KMS-11 (cell line): ENCODE results near the gene APOL4.

ENCODE experiments used
- H2AFZ ChIP-seq: fragments of 200-600 bp; sonication (generic); 2 replicates; pipeline ENCODE4 v1.6.1; 2016; ENCODE audit warnings: antibody characterized with exemption, mixed run types, low read depth
- H3K27ac ChIP-seq: fragments of 200-600 bp; sonication (generic); 2 replicates; pipeline ENCODE4 v1.6.1; 2016; ENCODE audit warnings: mild to moderate bottlenecking, mixed run types
- H3K27me3 ChIP-seq: fragments of 200-600 bp; sonication (generic); 2 replicates; pipeline ENCODE4 v1.6.1; 2017; ENCODE audit warnings: mild to moderate bottlenecking, low read depth, mixed run types, moderate library complexity; ENCODE audit not compliant: insufficient read depth
- H3K36me3 ChIP-seq: fragments of 200-600 bp; sonication (generic); 2 replicates; pipeline ENCODE4 v1.6.1; 2017; ENCODE audit warnings: mild to moderate bottlenecking, mixed run types; ENCODE audit not compliant: insufficient read depth
- H3K4me1 ChIP-seq: fragments of 200-600 bp; sonication (generic); 2 replicates; pipeline ENCODE4 v1.6.1; 2016; ENCODE audit warnings: mild to moderate bottlenecking, low read depth, mixed run types; ENCODE audit not compliant: poor library complexity, severe bottlenecking
- H3K4me2 ChIP-seq: fragments of 200-600 bp; sonication (generic); 2 replicates; pipeline ENCODE4 v1.7.0; 2016; ENCODE audit warnings: mild to moderate bottlenecking, mixed run types
- H3K4me3 ChIP-seq: fragments of 200-600 bp; sonication (generic); IDR thresholded peaks from 2 replicates; pipeline ENCODE4 v1.6.1; 2017; ENCODE audit warnings: low read depth, low read length, mixed read lengths; ENCODE audit not compliant: insufficient read depth
- H3K79me2 ChIP-seq: fragments of 200-600 bp; sonication (generic); 2 replicates; pipeline ENCODE4 v1.6.1; 2016; ENCODE audit warnings: low read depth, mixed run types; ENCODE audit not compliant: insufficient read depth
- H3K9ac ChIP-seq: fragments of 200-600 bp; sonication (generic); 2 replicates; pipeline ENCODE4 v1.6.1; 2016; ENCODE audit warnings: mild to moderate bottlenecking, mixed run types
- H4K20me1 ChIP-seq: fragments of 200-600 bp; sonication (generic); 2 replicates; pipeline ENCODE4 v1.6.1; 2016; ENCODE audit warnings: mild to moderate bottlenecking, mixed run types; ENCODE audit not compliant: insufficient read depth
- CTCF ChIP-seq: fragments of 200-600 bp; sonication (generic); conservative IDR thresholded peaks from 2 replicates; pipeline ENCODE4 v1.6.1; 2017; ENCODE audit warnings: low read depth, mild to moderate bottlenecking, antibody characterized with exemption, low read length, moderate library complexity, mixed read lengths

The APOL4 gene

GRCh38 chr22:36143956-36144355 is 57.7 kb downstream of the APOL4 start:
- H3K27ac ChIP-seq, result no peak overlapping the region
- no peaks in the 10 kb centered on the region for H4K20me1 ChIP-seq
- no peaks in the 10 kb centered on the region for H3K27me3 ChIP-seq
- no peak for TF ChIP-seq CTCF
- H3K4me2 ChIP-seq, result no peak overlapping the region
- no peaks in the 10 kb centered on the region for H3K36me3 ChIP-seq
- H3K79me2 ChIP-seq, result no peaks in the 10 kb centered on the region
- no peaks in the 10 kb centered on the region for H3K4me1 ChIP-seq
- no peak overlapping the region for H2AFZ ChIP-seq
- no peak overlapping the region for H3K9ac ChIP-seq
- no peak overlapping the region for H3K4me3 ChIP-seq

- H4K20me1 ChIP-seq, result no peaks in the 10 kb centered on the region
- H3K4me1 ChIP-seq, result no peaks in the 10 kb centered on the region
- no peak overlapping the region for H3K4me2 ChIP-seq
- H3K27me3 ChIP-seq, result no peaks in the 10 kb centered on the region
- H3K27ac ChIP-seq, result no peak overlapping the region
- H3K36me3 ChIP-seq, result no peaks in the 10 kb centered on the region
- H3K9ac ChIP-seq, result no peak overlapping the region
- no peak overlapping the region for H3K4me3 ChIP-seq
- no peak for TF ChIP-seq CTCF
- no peak overlapping the region for H2AFZ ChIP-seq
- no peaks in the 10 kb centered on the region for H3K79me2 ChIP-seq
Observed at GRCh38 chr22:36143066-36143815, 58.4 kb downstream of the APOL4 start.

DNA sequence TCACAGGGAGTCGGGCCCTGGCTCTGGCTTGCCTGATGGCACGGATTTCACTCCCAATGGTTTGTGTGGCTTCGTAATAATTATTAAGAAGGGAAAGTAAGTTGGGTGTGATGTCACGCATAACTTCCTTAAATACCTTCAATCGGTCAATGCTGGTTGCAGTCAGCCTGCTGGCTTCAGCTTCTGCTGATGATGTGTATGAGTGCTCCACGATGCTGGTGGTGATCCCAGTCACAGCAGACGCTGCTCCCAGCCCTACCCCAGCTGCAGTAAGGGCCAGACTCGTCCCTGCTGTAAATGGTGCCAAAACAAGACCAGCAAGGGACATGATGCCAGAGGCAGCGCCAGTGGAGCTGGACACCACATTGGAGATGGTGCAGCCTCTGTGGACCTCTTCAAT is 60.1 kb downstream of the APOL4 start:
- no peaks in the 10 kb centered on the region for H3K27me3 ChIP-seq
- no peaks in the 10 kb centered on the region for H3K4me1 ChIP-seq
- no peak overlapping the region for H3K9ac ChIP-seq
- H3K79me2 ChIP-seq, result no peaks in the 10 kb centered on the region
- no peaks in the 10 kb centered on the region for H4K20me1 ChIP-seq
- no peak overlapping the region for H2AFZ ChIP-seq
- H3K4me2 ChIP-seq, result no peak overlapping the region
- no peak overlapping the region for H3K27ac ChIP-seq
- no peak for TF ChIP-seq CTCF
- H3K36me3 ChIP-seq, result no peaks in the 10 kb centered on the region
- no peak overlapping the region for H3K4me3 ChIP-seq
